IPS-NIHi7 (cell line): Measurements from ENCODE around the gene ERBB4.

Source experiments
- DNase-seq: peaks from one replicate; pipeline ENCODE4 v3.0.0; 2012; ENCODE audit warnings: mixed read lengths; ENCODE audit errors: extremely low spot score

ERBB4 gene

GRCh38 chr2:211423018-211423417, 1115.6 kb downstream of the ERBB4 start:
- no peak for DNase-seq

- no peak for DNase-seq
Measured at GRCh38 chr2:211417544-211417943, 1121.1 kb downstream of the ERBB4 start.

GRCh38 chr2:211416373-211416772, 1122.2 kb downstream of the ERBB4 start:
- no peak for DNase-seq

- no peak for DNase-seq
Measured at GRCh38 chr2:211413746-211414145, 1124.9 kb downstream of the ERBB4 start.

GRCh38 chr2:211408483-211408891, 1130.1 kb downstream of the ERBB4 start:
- DNase-seq: no peak

- DNase-seq: no peak
Measured at GRCh38 chr2:211407076-211407475, 1131.5 kb downstream of the ERBB4 start.

GRCh38 chr2:211405036-211405435, 1133.6 kb downstream of the ERBB4 start:
- DNase-seq: no peak

- no peak for DNase-seq
Measured at GRCh38 chr2:211404098-211404497, 1134.5 kb downstream of the ERBB4 start.

- DNase-seq: no peak
Measured at GRCh38 chr2:211401328-211401727, 1137.3 kb downstream of the ERBB4 start.

GRCh38 chr2:211397764-211398163, 1140.8 kb downstream of the ERBB4 start:
- DNase-seq: no peak

GRCh38 chr2:211396815-211397214, 1141.8 kb downstream of the ERBB4 start:
- no peak for DNase-seq

- DNase-seq: no peak
Measured at GRCh38 chr2:211391189-211391567, 1147.4 kb downstream of the ERBB4 start.

GRCh38 chr2:211390536-211391188, 1147.9 kb downstream of the ERBB4 start:
- no peak for DNase-seq

- DNase-seq: no peak
Measured at GRCh38 chr2:211387734-211388133, 1150.9 kb downstream of the ERBB4 start.

GRCh38 chr2:211380041-211380440, 1158.6 kb downstream of the ERBB4 start:
- DNase-seq: no peak

- no peak for DNase-seq
Measured at GRCh38 chr2:211376410-211376809, 1162.2 kb downstream of the ERBB4 start.

- no peak for DNase-seq
Measured at GRCh38 chr2:211373203-211373602, 1165.4 kb downstream of the ERBB4 start.

GRCh38 chr2:211371465-211371864, 1167.1 kb downstream of the ERBB4 start:
- no peak for DNase-seq

- no peak for DNase-seq
Measured at GRCh38 chr2:211368467-211368866, 1170.1 kb downstream of the ERBB4 start.

- DNase-seq: no peak
Measured at GRCh38 chr2:211367711-211368110, 1170.9 kb downstream of the ERBB4 start.

GRCh38 chr2:211367293-211367692, 1171.3 kb downstream of the ERBB4 start:
- no peak for DNase-seq

GRCh38 chr2:211364911-211365310, 1173.7 kb downstream of the ERBB4 start:
- no peak for DNase-seq

GRCh38 chr2:211361383-211361782, 1177.2 kb downstream of the ERBB4 start:
- DNase-seq: no peak

GRCh38 chr2:211359347-211359746, 1179.3 kb downstream of the ERBB4 start:
- no peak for DNase-seq
